ENCODE measurements around the gene SIX3. TPM values are rescaled to one million over a fixed set of nuclear protein-coding genes. Genes with fewer than 3 reads are reported as not detected.
A peak's percentile ranks its signal among the peaks of the same experiment; 100 is the strongest.

The SIX3 gene
- total RNA-seq, result not detected
- not detected for polyA plus RNA-seq

GRCh38 chr2:44941551-44942234, at the start of gene SIX3:
Gene SIX3, plus strand, starts transcription at chr2:44941702. Its CDS starts 403 bp downstream, at chr2:44942105.
- Histone ChIP-seq H3K27me3 (ENCODE audit: insufficient read depth, low read length) (peaks cover 27% of the 10 kb centered on the region), H3K9me3 (ENCODE audit: control insufficient read depth in 1 of 2, low read length in 2 of 2) (no peaks in the 10 kb centered on the region), H3K4me3 (ENCODE audit: low read length in 2 of 2) (peak within 1 kb of the TSS in 1 of 2 donors; percentile 35), H3K27ac (ENCODE audit: low read depth, low read length) (no peak within 1 kb of the TSS), H3K4me1 (ENCODE audit: insufficient read depth, low read length) (peaks cover 36% of the 10 kb centered on the region), H3K36me3 (ENCODE audit: insufficient read depth, low read length) (no peaks in the 10 kb centered on the region)
- intact Hi-C loops (cut with micrococcal nuclease), result no loop called here
- ChIA-PET POLR2A (ENCODE audit: partially characterized antibody) (no interaction called here), CTCF (ENCODE audit: partially characterized antibody) (no interaction called here)
- DNase-seq, result peak in 4 of 5 donors; percentile 27 to 46 (median 37)
- no peaks in the 10 kb centered on the region for H3K36me3 Mint-ChIP-seq
- H3K27ac Mint-ChIP-seq, result peak within 1 kb of the TSS in 2 of 7 donors; percentile 66 to 69
- peaks cover 0 to 1% (median 0%) of the 10 kb centered on the region in 8 donors for H3K9me3 Mint-ChIP-seq
- H3K27me3 Mint-ChIP-seq, result peaks cover 47 to 55% of the 10 kb centered on the region in 2 donors
- H3K4me1 Mint-ChIP-seq, result peaks cover 24 to 59% (median 43%) of the 10 kb centered on the region in 4 donors
- peak within 1 kb of the TSS; percentile 80 to 89 (median 86) for H3K4me3 Mint-ChIP-seq

GRCh38 chr2:44894058-44894457, 47.4 kb upstream of the SIX3 start:
- Mint-ChIP-seq H3K36me3 (no peaks in the 10 kb centered on the region), H3K4me3 (no peak overlapping the region), H3K9me3 (peaks cover 0 to 15% (median 8%) of the 10 kb centered on the region in 8 donors), H3K4me1 (no peaks in the 10 kb centered on the region), H3K27ac (no peak overlapping the region), H3K27me3 (peaks cover 7 to 11% of the 10 kb centered on the region in 2 donors)
- no peak overlapping the region for H3K4me3 ChIP-seq (ENCODE audit: low read length in 2 of 2)
- DNase-seq, result no peak
- POLR2A ChIA-PET (ENCODE audit: partially characterized antibody), result no interaction called here
- intact Hi-C loops (cut with micrococcal nuclease), result no loop called here
- no peaks in the 10 kb centered on the region for H3K4me1 ChIP-seq (ENCODE audit: insufficient read depth, low read length)
- H3K27ac ChIP-seq (ENCODE audit: low read depth, low read length), result no peak overlapping the region
- CTCF ChIA-PET (ENCODE audit: partially characterized antibody), result no interaction called here
- H3K36me3 ChIP-seq (ENCODE audit: insufficient read depth, low read length), result no peaks in the 10 kb centered on the region
- no peaks in the 10 kb centered on the region for H3K27me3 ChIP-seq (ENCODE audit: insufficient read depth, low read length)
- no peaks in the 10 kb centered on the region for H3K9me3 ChIP-seq (ENCODE audit: control insufficient read depth in 1 of 2, low read length in 2 of 2)

DNA sequence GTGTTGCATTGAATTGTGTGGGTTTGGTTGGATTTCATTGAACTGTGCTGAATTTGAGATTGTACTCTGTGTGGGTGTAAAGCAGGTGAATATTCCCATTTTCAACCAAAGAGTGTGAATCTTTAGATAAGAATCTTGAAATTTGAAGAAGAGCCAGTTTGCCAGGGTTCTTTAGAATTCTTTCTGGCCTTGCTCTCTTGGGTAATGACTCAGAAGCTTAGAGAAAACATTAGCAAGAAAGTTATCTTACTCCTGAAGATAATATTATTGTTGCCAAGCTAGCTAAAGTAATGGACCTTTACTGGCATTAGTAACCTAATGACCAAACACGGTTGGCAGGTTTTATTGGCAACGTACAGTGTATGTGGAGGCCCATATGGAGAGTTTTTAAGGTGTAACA, 46.4 kb upstream of the SIX3 start:
- H3K9me3 Mint-ChIP-seq, result peaks cover 0 to 15% (median 8%) of the 10 kb centered on the region in 8 donors
- Histone ChIP-seq H3K4me1 (ENCODE audit: insufficient read depth, low read length) (no peaks in the 10 kb centered on the region), H3K4me3 (ENCODE audit: low read length in 2 of 2) (no peak overlapping the region), H3K36me3 (ENCODE audit: insufficient read depth, low read length) (no peaks in the 10 kb centered on the region), H3K27ac (ENCODE audit: low read depth, low read length) (no peak overlapping the region), H3K9me3 (ENCODE audit: control insufficient read depth in 1 of 2, low read length in 2 of 2) (no peaks in the 10 kb centered on the region), H3K27me3 (ENCODE audit: insufficient read depth, low read length) (no peaks in the 10 kb centered on the region)
- H3K4me1 Mint-ChIP-seq, result no peaks in the 10 kb centered on the region
- intact Hi-C loops (cut with micrococcal nuclease), result no loop called here
- H3K36me3 Mint-ChIP-seq, result no peaks in the 10 kb centered on the region
- no peak overlapping the region for H3K4me3 Mint-ChIP-seq
- peaks cover 10 to 12% of the 10 kb centered on the region in 2 donors for H3K27me3 Mint-ChIP-seq
- H3K27ac Mint-ChIP-seq, result no peak overlapping the region
- ChIA-PET CTCF (ENCODE audit: partially characterized antibody) (no interaction called here), POLR2A (ENCODE audit: partially characterized antibody) (no interaction called here)
- no peak for DNase-seq

- H3K4me1 Mint-ChIP-seq, result no peaks in the 10 kb centered on the region
- no peaks in the 10 kb centered on the region for H3K36me3 Mint-ChIP-seq
- Histone ChIP-seq H3K4me1 (ENCODE audit: insufficient read depth, low read length) (no peaks in the 10 kb centered on the region), H3K27ac (ENCODE audit: low read depth, low read length) (no peak overlapping the region), H3K36me3 (ENCODE audit: insufficient read depth, low read length) (no peaks in the 10 kb centered on the region), H3K9me3 (ENCODE audit: control insufficient read depth in 1 of 2, low read length in 2 of 2) (no peaks in the 10 kb centered on the region), H3K27me3 (ENCODE audit: insufficient read depth, low read length) (no peaks in the 10 kb centered on the region), H3K4me3 (ENCODE audit: low read length in 2 of 2) (no peak overlapping the region)
- DNase-seq, result no peak
- H3K9me3 Mint-ChIP-seq, result peaks cover 0 to 9% (median 3%) of the 10 kb centered on the region in 8 donors
- H3K27ac Mint-ChIP-seq, result no peak overlapping the region
- no peak overlapping the region for H3K4me3 Mint-ChIP-seq
- peaks cover 10 to 18% of the 10 kb centered on the region in 2 donors for H3K27me3 Mint-ChIP-seq
- ChIA-PET CTCF (ENCODE audit: partially characterized antibody) (no interaction called here), POLR2A (ENCODE audit: partially characterized antibody) (no interaction called here)
- intact Hi-C loops (cut with micrococcal nuclease), result no loop called here
Observed at GRCh38 chr2:44897406-44897805, 44.1 kb upstream of the SIX3 start.

DNA sequence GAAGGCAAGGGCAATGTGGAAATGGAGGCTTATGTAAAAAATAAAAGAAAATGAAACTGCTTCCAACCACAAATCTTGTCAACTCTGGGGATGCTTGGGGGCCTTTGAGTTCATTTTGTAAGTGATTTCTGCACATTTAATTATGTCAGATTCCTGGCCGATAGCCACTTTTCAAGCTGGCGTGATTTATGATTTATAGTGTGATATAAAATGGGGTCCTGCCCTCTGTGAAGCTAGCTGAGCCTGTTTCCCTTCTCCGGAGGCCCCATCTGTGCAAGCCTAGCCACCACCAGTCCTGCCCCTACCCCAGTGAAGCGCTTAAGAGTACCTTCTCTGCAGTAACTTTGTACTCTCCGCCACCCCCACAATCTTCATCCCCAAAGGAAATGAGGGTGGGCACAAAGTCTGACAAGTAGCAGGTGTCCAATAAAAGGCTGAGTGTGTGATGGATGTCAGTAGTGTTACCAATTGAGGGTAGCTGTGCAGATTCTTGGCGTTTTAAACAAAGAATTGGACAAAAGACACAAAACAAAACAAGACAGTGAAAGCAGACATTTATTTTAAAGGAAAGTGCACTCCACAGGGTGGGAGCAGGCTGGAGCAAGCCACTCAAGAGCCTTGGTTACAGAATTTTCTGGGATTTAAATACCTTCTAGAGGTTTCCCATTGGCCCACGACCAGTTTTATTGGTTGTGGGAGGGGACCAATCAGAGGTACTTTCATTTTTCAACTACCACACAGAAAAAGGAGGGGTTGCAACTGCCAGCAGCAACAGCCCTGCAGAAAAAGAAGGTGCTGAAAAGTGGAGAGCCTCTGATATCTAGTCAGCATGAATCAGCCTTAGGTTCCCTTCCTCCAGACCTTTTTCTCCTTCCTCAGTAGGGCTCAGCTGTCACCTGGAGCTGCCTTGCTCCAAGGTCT, 39.0 kb upstream of the SIX3 start:
- POLR2A ChIA-PET (ENCODE audit: partially characterized antibody), result no interaction called here
- no peak overlapping the region for H3K27ac ChIP-seq (ENCODE audit: low read depth, low read length)
- DNase-seq, result no peak
- H3K27ac Mint-ChIP-seq, result peak overlapping the region in 1 of 7 donors; percentile 33
- CTCF ChIA-PET (ENCODE audit: partially characterized antibody), result no interaction called here
- H3K4me1 Mint-ChIP-seq, result peaks cover 0 to 3% (median 0%) of the 10 kb centered on the region in 4 donors
- H3K4me1 ChIP-seq (ENCODE audit: insufficient read depth, low read length), result no peaks in the 10 kb centered on the region
- H3K4me3 ChIP-seq (ENCODE audit: low read length in 2 of 2), result no peak overlapping the region
- intact Hi-C loops (cut with micrococcal nuclease), result no loop called here
- no peak overlapping the region for H3K4me3 Mint-ChIP-seq
- no peaks in the 10 kb centered on the region for H3K36me3 Mint-ChIP-seq
- no peaks in the 10 kb centered on the region for H3K9me3 Mint-ChIP-seq
- peaks cover 22 to 25% of the 10 kb centered on the region in 2 donors for H3K27me3 Mint-ChIP-seq
- H3K27me3 ChIP-seq (ENCODE audit: insufficient read depth, low read length), result no peaks in the 10 kb centered on the region
- H3K9me3 ChIP-seq (ENCODE audit: control insufficient read depth in 1 of 2, low read length in 2 of 2), result no peaks in the 10 kb centered on the region
- H3K36me3 ChIP-seq (ENCODE audit: insufficient read depth, low read length), result no peaks in the 10 kb centered on the region

DNA sequence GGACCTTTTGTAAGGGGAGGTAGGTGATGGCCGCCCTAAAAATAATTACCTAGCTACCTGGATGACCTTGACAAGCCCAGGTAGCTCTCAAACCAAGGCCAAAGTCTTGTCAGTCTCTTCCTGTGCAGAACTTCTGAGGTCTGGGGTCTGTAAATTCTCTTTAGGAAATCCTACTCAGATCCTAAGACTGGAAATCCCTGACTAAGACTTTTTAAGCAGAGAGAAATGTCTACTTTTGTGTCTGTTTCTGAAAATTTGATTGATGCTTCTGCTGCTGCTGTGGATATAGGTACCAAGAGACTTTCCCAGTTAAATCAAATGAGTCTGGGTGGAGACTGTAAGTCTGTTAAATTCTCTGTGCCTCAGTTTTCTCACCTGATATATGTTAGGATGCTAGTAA, 36.9 kb upstream of the SIX3 start:
- Mint-ChIP-seq H3K36me3 (no peaks in the 10 kb centered on the region), H3K27ac (no peak overlapping the region), H3K27me3 (peaks cover 19 to 21% of the 10 kb centered on the region in 2 donors), H3K4me1 (peaks cover 0 to 3% (median 0%) of the 10 kb centered on the region in 4 donors), H3K9me3 (peaks cover 0 to 8% (median 2%) of the 10 kb centered on the region in 8 donors), H3K4me3 (no peak overlapping the region)
- POLR2A ChIA-PET (ENCODE audit: partially characterized antibody), result no interaction called here
- Histone ChIP-seq H3K4me3 (ENCODE audit: low read length in 2 of 2) (no peak overlapping the region), H3K27me3 (ENCODE audit: insufficient read depth, low read length) (no peaks in the 10 kb centered on the region), H3K27ac (ENCODE audit: low read depth, low read length) (no peak overlapping the region), H3K36me3 (ENCODE audit: insufficient read depth, low read length) (no peaks in the 10 kb centered on the region), H3K9me3 (ENCODE audit: control insufficient read depth in 1 of 2, low read length in 2 of 2) (no peaks in the 10 kb centered on the region), H3K4me1 (ENCODE audit: insufficient read depth, low read length) (no peaks in the 10 kb centered on the region)
- CTCF ChIA-PET (ENCODE audit: partially characterized antibody), result no interaction called here
- no peak for DNase-seq
- intact Hi-C loops (cut with micrococcal nuclease), result no loop called here

GRCh38 chr2:44906972-44907371, 34.5 kb upstream of the SIX3 start:
- H3K27me3 Mint-ChIP-seq, result peaks cover 13 to 17% of the 10 kb centered on the region in 2 donors

More at GRCh38 chr2:44906972-44907371, 34.5 kb upstream of the SIX3 start:
- CTCF ChIA-PET (ENCODE audit: partially characterized antibody), result no interaction called here
- H3K9me3 Mint-ChIP-seq, result peaks cover 1 to 21% (median 16%) of the 10 kb centered on the region in 8 donors
- H3K27ac Mint-ChIP-seq, result no peak overlapping the region
- H3K36me3 Mint-ChIP-seq, result no peaks in the 10 kb centered on the region
- Histone ChIP-seq H3K4me1 (ENCODE audit: insufficient read depth, low read length) (no peaks in the 10 kb centered on the region), H3K27me3 (ENCODE audit: insufficient read depth, low read length) (no peaks in the 10 kb centered on the region), H3K9me3 (ENCODE audit: control insufficient read depth in 1 of 2, low read length in 2 of 2) (no peaks in the 10 kb centered on the region), H3K4me3 (ENCODE audit: low read length in 2 of 2) (no peak overlapping the region), H3K36me3 (ENCODE audit: insufficient read depth, low read length) (no peaks in the 10 kb centered on the region), H3K27ac (ENCODE audit: low read depth, low read length) (no peak overlapping the region)
- no peak overlapping the region for H3K4me3 Mint-ChIP-seq
- POLR2A ChIA-PET (ENCODE audit: partially characterized antibody), result no interaction called here
- H3K4me1 Mint-ChIP-seq, result peaks cover 0 to 3% (median 0%) of the 10 kb centered on the region in 4 donors
- intact Hi-C loops (cut with micrococcal nuclease), result no loop called here
- no peak for DNase-seq

All from CD4-positive, alpha-beta memory T cell (primary cell).